GM19467 (cell line): ENCODE data around the gene CFAP74.

Experiments
- ATAC-seq: cut with Tn5 transposase; IDR thresholded peaks from one replicate; pipeline ENCODE4 v1.9.1; 2021; ENCODE audit warnings: mild to moderate bottlenecking, moderate library complexity; ENCODE audit not compliant: unreplicated experiment

CFAP74 gene

DNA sequence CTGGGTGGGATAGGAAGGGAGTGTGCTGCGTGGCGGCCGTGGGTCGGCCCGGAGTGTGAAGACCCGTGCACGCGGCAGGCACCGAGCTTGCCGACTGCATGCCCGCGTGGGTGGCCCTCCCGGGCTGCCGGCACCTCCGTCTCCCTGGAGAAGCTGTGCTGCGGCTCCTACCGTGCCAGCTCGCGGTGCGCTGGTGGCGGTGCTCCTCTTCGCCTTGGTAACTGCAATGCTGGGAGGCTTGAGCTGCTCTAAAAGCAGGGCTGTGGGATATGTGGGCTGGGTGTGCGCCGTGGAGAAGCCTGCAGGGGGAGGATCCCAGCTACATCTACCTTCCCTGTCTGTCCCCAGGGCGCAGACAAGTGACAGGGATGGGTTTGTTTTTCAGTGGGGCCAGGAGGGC, 18.0 kb upstream of the CFAP74 start:
- ATAC-seq: no peak

DNA sequence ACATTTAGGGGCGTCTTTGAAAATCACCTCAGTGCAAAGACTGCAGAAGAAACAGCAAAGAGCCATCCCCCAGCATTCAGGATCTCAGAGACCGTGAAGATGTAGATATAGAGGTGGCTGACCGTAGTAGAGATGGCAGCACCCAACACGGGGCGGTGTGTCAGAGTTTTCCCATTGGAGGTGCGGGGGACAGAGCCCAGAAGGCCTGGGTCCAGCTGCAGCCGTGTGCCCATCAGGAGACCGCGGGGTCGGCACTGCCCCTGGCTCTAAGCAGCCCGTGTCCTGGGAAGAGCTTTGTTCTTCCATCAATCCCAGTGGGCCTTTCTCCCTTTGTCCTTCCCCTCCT, 16.7 kb upstream of the CFAP74 start:
- ATAC-seq: no peak

DNA sequence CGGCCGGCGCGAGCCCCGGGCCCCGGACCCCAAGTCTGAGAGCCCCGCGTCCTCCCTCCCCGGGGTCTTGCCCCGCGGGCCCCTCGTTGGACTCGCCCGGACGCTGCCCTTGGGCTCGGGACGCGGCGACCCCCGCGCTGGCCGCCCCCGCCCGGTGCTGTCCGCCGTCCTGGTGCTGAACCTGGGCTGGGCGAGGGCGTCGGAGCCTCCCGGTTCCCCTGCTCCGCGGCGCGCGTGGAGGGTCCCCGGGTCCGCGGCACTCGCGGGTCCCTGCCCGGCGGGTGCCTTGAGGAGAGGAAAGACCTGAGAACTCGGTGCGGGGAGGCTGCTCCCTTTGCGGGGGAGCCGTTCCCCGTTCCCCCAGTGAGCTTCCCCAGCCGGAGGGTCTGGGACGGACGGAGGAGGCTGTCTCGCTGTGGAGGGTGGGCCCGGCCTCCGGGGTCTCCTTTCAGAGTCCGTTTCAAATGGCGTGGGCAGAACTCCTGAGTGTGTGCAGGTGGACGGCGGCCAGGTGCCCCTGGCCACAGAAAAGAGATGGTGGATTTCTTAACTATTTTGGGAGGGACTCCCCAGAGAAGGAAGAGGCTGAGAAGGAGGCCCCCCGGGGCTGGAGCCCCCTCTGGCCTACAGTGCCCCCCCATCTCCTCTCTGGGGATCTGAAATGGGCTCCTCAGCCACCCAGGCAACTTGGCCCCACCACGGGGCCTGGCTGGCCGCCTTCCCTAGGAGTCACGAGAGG, 16.2 kb upstream of the CFAP74 start:
- no peak for ATAC-seq

- ATAC-seq: no peak
Measured at GRCh38 chr1:2019172-2019543, 15.6 kb upstream of the CFAP74 start, which contains the start of gene GABRD. Gene GABRD (plus strand): TSS chr1:2019345. CDS start chr1:2019424, 79 bp downstream.

GRCh38 chr1:2018217-2019171, 14.9 kb upstream of the CFAP74 start:
- no peak for ATAC-seq

- no peak for ATAC-seq
Measured at GRCh38 chr1:2016123-2016522, 12.5 kb upstream of the CFAP74 start.

GRCh38 chr1:2014741-2015735, 11.5 kb upstream of the CFAP74 start:
- no peak for ATAC-seq

GRCh38 chr1:2014181-2014580, 10.6 kb upstream of the CFAP74 start:
- no peak for ATAC-seq

GRCh38 chr1:2009101-2010053, 5.8 kb upstream of the CFAP74 start:
- no peak for ATAC-seq

DNA sequence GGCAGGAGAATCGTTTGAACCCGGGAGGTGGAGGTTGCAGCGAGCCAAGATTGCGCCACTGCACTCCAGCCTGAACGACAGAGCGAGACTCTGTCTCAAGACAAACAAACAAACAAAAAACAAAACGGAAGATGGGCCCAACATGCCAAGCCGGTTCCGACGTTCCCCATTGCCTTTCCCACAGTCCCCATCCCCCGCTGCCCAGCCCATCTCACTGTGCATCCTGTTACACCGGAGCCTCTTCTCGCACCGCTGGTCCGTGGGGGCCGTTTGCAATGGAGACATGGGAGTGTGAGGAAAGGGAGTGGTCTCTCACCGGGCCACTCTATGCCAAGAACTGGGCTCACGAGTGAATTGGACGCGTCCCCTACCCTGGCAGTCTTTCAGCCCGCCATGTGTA, 1.3 kb upstream of the CFAP74 start:
- ATAC-seq: no peak

DNA sequence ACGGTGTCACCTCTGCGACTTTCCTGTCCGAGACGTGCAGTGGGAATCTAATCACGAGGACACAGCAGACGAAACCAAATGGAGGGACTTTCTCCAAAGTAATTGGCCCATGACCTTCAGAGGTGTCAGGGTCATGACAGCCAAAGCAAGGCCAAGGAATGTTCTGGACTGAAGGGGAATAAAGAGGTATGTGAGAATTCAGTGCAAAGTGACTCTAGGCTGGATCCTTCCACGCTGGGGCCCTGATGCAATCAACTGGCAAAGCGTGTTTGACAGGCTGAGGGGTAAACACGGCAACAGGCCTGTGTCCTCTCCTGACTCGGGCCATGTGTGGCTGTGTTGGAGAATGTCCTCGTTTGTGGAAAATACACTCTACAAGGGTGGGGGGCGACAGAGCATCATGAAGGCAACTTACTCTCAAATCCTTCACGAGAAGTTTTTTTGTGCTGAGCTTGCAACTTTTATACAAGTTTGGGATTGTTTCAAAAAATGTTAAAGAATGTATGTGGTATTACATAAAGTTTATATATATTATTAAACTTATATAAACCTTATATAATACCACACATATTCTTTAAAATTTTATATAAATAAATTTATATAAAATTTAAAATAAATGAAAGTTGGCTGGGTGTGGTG, 1.7 kb downstream of the CFAP74 start:
- no peak for ATAC-seq

DNA sequence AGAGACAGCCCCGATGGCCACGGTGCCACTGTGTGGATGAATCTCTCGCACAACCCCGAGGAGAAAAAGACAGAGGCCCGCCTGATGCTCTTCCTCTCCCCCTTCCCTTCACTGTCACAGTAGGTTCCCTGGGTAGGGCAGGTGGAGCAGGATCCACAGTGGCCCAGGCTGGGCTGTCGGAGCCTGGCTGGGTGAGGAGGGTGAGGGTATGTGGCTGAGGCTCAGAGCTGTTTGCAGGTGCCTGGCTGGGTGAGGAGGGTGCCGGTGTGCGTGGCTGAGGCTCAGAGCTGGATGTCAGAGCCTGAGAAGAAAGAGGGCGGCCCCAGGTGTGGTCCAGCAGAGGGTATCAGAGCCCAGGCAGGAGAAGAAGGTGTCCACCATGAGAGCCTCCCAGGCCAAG, 2.7 kb downstream of the CFAP74 start:
- no peak for ATAC-seq

DNA sequence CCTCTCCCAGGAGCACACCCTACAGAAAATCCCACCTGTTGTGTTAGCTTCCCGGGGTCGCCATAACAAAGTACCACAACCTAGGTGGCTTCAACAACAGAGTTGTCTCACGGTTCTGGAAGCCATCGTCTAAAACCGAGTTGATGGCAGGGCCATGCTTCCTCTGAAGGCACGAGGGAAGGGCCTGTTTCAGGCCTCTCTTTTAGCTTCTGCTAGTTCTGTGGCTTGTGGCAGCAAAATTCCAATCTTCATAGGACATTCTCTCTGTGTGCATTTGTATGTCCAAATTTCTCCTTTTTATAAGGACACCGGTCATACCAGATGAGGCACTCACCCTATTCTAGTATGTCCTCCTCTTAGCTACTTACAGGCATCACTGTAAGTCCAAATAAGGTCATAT, 3.2 kb downstream of the CFAP74 start:
- no peak for ATAC-seq

DNA sequence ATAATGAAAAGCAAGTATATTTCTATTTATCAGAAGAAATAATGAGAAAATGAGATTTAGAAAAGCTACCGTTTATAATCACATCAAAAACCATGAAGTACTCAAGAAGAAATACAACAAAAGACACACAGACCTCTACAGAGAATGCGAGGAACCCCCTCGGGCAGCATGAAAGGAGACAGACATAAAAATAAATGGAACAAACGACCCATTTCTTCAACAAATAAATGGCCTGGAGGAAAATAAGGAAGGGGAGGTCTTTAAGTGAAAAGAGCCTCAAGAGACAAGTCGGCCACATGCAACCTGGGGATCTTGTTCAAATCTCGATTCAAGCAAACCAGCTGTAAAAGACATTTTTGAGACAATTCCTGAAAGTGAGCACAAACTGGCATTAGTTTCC, 6.0 kb downstream of the CFAP74 start:
- ATAC-seq: no peak

DNA sequence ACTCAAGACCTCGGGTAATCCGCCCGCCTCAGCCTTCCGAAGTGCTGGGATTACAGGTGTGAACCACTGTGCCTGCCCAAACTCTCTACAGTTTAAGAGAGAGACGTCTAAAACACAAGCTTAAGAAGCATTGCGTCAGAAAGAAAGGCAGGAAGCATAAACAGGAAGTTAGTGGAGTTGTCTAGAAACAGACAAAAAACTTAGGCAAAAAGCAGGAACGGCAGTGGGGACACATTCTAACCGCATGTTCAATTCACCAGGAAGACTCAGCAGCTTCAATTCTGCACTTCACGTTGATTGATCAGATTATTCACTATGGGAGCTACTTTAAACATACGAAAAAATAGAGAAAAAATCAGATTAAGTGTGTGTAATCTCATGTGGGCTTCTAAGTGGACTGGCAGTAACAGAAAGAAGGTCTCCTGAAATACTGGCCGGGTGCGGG, 7.4 kb downstream of the CFAP74 start:
- ATAC-seq: no peak

GRCh38 chr1:1994536-1994935, 9.1 kb downstream of the CFAP74 start:
- no peak for ATAC-seq

- ATAC-seq: no peak
Measured at GRCh38 chr1:1990222-1990621, 13.4 kb downstream of the CFAP74 start.

DNA sequence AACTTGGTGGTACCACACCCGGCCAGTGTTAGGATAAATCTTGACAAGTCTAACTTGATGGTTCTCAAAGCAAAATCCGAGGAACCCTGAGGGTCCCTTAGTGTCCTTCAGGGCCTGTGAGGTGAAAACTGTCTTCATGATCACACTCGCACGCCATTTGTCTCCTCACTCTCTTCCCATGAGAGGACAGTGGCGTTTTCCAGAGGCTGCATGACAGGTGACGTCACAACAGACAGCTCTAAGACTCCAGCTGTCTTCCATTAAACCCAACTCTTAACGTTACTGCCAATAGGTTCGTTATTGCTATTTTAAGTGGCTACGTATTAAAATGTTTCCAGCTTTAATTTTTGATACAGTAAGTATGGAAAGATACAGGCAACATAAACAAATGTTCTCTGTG, 13.8 kb downstream of the CFAP74 start:
- no peak for ATAC-seq

DNA sequence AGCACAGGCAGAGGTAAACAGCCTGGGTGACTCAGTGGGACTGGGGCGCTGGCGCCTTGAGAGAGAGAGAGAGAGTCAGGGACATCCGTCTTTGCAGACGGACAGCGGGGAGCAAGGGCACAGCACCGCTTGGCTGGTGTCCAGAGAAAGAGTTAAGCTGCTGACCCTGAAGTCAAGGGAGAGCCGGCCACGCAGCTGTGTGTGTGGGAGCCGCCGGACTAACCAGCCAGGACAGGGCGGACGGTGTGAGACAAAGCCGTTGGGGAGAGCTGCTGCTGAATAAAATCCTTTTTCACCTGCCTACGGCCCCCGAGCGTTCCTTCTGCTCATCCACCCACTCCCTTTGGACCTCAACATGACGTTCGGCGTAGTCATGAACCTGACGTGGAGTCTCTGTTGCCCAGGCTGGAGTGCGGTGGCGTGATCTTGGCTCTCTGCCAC, 14.5 kb downstream of the CFAP74 start:
- no peak for ATAC-seq
